Natural killer cell (primary cell): ENCODE data around the gene PPP1R15B. TPM values are rescaled to one million over a fixed set of nuclear protein-coding genes. Genes with fewer than 3 reads are reported as not detected.

Experiments used
- ATAC-seq, 3 donors: fragments of 150-1000 bp in 2 of 3; fragments of 200-7000 bp in 1 of 3; cut with Tn5 transposase; 1 replicate in 1 of 3; 2 replicates in 2 of 3; pipeline ENCODE4 v1.10.0; 2021; ENCODE audit warnings: mild to moderate bottlenecking in 2 of 3, moderate library complexity in 2 of 3
- DNase-seq, 2 donors: peaks; one replicate each; pipeline versions ENCODE4 v3.0.0 to v3.0.0-alpha.2; 2013 to 2021; ENCODE audit warnings: mixed read lengths in 1 of 2
- H3K27ac ChIP-seq: one replicate; pipeline ENCODE4 v1.5.1; 2013; ENCODE audit warnings: mild to moderate bottlenecking, low read length
- H3K27me3 ChIP-seq: one replicate; pipeline ENCODE4 v1.6.1; 2013; ENCODE audit warnings: low read length; ENCODE audit not compliant: control insufficient read depth, insufficient read depth
- H3K36me3 ChIP-seq: one replicate; pipeline ENCODE4 v1.6.1; 2013; ENCODE audit warnings: low read length; ENCODE audit not compliant: control insufficient read depth, insufficient read depth
- H3K4me1 ChIP-seq: one replicate; pipeline ENCODE4 v1.6.1; 2013; ENCODE audit warnings: low read length; ENCODE audit not compliant: control insufficient read depth, insufficient read depth
- H3K4me3 ChIP-seq: one replicate; pipeline ENCODE4 v1.5.1; 2013; ENCODE audit warnings: low read length
- H3K9me3 ChIP-seq: one replicate; pipeline ENCODE4 v1.6.1; 2013; ENCODE audit warnings: low read length; ENCODE audit not compliant: control insufficient read depth, insufficient read depth
- H3K27ac Mint-ChIP-seq, 2 donors: one replicate each; pipeline ENCODE4 v1.8.0; 2022; ENCODE audit warnings: mild to moderate bottlenecking in 2 of 2, mixed read lengths in 2 of 2, moderate library complexity in 1 of 2
- H3K27me3 Mint-ChIP-seq, 2 donors: one replicate each; pipeline ENCODE4 v1.8.0; 2022; ENCODE audit warnings: low read depth in 2 of 2, mixed read lengths in 2 of 2
- H3K36me3 Mint-ChIP-seq: one replicate; pipeline ENCODE4 v1.8.0; 2022; ENCODE audit warnings: mixed read lengths
- H3K4me1 Mint-ChIP-seq, 2 donors: one replicate each; pipeline ENCODE4 v1.8.0; 2022; ENCODE audit warnings: mixed read lengths in 2 of 2
- H3K4me3 Mint-ChIP-seq: one replicate; pipeline ENCODE4 v1.8.0; 2022; ENCODE audit warnings: mild to moderate bottlenecking, moderate library complexity, mixed read lengths
- H3K9me3 Mint-ChIP-seq, 2 donors: one replicate each; pipeline ENCODE4 v1.8.0; 2022; ENCODE audit warnings: mixed read lengths in 2 of 2
- WGBS: methylation state at CpG from one replicate; pipeline ENCODE4 v1.1.7; 2013; ENCODE audit warnings: missing lambda C conversion rate; ENCODE audit not compliant: insufficient coverage; 5-methylcytosine and 5-hydroxymethylcytosine counted together
- intact Hi-C: fragments of 100-400 bp; cut with micrococcal nuclease; formaldehyde crosslinking; loops from one replicate; pipeline ENCODE4 v1.14.2; 2022
- total RNA-seq, 4 donors: library from RNA; stranded (reverse); fragments of 120-200 nt in 1 of 4; gene quantifications; one replicate each; pipeline versions ENCODE4 v1.2.3 to v1.2.4, GENCODE V29; 2013 to 2022
- TF ChIP-seq, protein P1 (sequence below): fragments of 200-600 bp; IDR thresholded peaks from one replicate; pipeline ENCODE4 v1.8.0; 2022; ENCODE audit warnings: antibody characterized with exemption

PPP1R15B gene
- total RNA-seq, 3 donors from 2014 or later (not counting 1 experiment from before 2014, with no cell fraction given): 174 to 236 (median 222) TPM

DNA sequence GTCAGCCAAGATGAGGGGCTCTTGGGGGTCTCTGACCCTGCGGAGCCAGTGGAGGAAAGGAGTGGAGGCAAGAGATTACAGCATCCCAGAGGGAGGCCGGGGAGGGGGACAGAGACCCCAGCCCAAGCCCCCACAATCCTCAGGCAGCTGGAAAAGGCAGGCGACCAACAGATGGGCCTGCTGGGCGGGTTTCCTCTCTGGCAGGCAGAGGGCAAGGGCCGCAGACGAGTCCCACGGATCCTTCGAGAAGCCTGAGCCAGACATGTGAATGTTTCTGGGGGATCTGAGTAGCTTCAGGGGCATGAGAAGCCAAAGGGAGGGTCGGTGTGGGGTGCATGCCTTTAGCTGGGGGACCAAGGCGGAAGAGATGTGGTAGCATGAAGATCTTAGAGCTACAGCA is 49.8 kb downstream of the PPP1R15B start:
- no peaks in the 10 kb centered on the region for H3K9me3 ChIP-seq
- ATAC-seq: no peak
- TF ChIP-seq, protein P1, sequence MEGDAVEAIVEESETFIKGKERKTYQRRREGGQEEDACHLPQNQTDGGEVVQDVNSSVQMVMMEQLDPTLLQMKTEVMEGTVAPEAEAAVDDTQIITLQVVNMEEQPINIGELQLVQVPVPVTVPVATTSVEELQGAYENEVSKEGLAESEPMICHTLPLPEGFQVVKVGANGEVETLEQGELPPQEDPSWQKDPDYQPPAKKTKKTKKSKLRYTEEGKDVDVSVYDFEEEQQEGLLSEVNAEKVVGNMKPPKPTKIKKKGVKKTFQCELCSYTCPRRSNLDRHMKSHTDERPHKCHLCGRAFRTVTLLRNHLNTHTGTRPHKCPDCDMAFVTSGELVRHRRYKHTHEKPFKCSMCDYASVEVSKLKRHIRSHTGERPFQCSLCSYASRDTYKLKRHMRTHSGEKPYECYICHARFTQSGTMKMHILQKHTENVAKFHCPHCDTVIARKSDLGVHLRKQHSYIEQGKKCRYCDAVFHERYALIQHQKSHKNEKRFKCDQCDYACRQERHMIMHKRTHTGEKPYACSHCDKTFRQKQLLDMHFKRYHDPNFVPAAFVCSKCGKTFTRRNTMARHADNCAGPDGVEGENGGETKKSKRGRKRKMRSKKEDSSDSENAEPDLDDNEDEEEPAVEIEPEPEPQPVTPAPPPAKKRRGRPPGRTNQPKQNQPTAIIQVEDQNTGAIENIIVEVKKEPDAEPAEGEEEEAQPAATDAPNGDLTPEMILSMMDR: no peak
- H3K27me3 ChIP-seq: peaks cover 3% of the 10 kb centered on the region
- intact Hi-C loops: no loop called here
- no peak overlapping the region for H3K27ac ChIP-seq
- 86% methylated on average over 10 of the region's 10 CpGs for WGBS
- peaks cover 5 to 10% of the 10 kb centered on the region in 2 donors for H3K27me3 Mint-ChIP-seq
- H3K4me1 Mint-ChIP-seq: peaks cover 8 to 13% of the 10 kb centered on the region in 2 donors
- H3K9me3 Mint-ChIP-seq: no peaks in the 10 kb centered on the region
- no peak overlapping the region for H3K27ac Mint-ChIP-seq
- no peak overlapping the region for H3K4me3 Mint-ChIP-seq
- no peak overlapping the region for H3K4me3 ChIP-seq
- H3K36me3 ChIP-seq: no peaks in the 10 kb centered on the region
- no peak for DNase-seq
- H3K4me1 ChIP-seq: peaks cover 14% of the 10 kb centered on the region
- no peaks in the 10 kb centered on the region for H3K36me3 Mint-ChIP-seq

DNA sequence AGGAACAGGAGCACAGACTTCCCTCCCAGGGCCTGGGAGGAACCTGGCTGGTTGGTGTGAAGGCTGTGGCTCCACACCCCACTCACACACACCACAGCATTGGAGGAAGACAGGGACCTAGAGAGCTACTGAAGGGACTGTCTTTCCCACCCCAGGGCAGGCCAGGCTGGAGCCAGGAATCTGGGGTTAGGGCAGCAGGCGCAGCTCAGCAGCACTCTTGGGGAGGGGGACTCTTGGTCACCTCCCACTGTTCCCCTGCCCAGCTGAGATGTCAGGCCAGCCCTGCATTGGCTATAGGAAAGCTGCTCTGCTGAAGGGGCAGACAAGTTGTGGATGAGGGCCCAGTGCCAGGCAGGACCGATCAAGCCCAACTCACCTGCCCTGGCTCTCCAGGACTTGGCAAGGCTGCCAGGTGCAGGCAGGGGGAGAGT is 50.3 kb downstream of the PPP1R15B start:
- Mint-ChIP-seq H3K4me3 (no peak overlapping the region), H3K4me1 (peaks cover 8 to 13% of the 10 kb centered on the region in 2 donors), H3K36me3 (no peaks in the 10 kb centered on the region), H3K9me3 (no peaks in the 10 kb centered on the region), H3K27ac (no peak overlapping the region), H3K27me3 (peaks cover 5 to 10% of the 10 kb centered on the region in 2 donors)
- Histone ChIP-seq H3K27ac (no peak overlapping the region), H3K4me3 (no peak overlapping the region), H3K9me3 (no peaks in the 10 kb centered on the region), H3K27me3 (peaks cover 3% of the 10 kb centered on the region), H3K36me3 (no peaks in the 10 kb centered on the region), H3K4me1 (peaks cover 14% of the 10 kb centered on the region)
- no peak for ATAC-seq
- TF ChIP-seq, protein P1: no peak
- no peak for DNase-seq
- 63% methylated on average over 2 of the region's 2 CpGs for WGBS
- intact Hi-C loops: no loop called here

DNA sequence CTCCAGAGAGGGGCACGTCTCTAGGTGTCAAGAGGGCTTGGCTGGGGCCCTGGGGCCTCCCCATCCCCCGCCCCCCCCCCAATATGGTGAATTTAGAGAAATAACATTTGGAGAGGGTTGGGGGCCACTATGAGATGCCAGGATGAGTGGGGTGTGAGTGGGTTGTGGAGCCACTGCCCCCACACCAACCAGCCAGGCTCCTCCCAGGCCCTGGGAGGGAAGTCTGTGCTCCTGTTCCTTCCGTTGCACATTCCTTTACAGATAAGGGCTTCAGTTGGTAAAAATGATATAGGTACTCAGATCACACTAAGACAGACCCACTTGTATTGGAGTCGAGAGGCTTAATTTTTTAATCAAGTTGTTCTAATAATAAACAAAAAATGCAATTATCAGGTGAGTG is 51.3 kb downstream of the PPP1R15B start:
- H3K9me3 ChIP-seq: no peaks in the 10 kb centered on the region
- no peaks in the 10 kb centered on the region for H3K9me3 Mint-ChIP-seq
- no peak for DNase-seq
- no peaks in the 10 kb centered on the region for H3K36me3 ChIP-seq
- no peak overlapping the region for H3K4me3 ChIP-seq
- peaks cover 14% of the 10 kb centered on the region for H3K4me1 ChIP-seq
- peaks cover 5 to 10% of the 10 kb centered on the region in 2 donors for H3K27me3 Mint-ChIP-seq
- no peak overlapping the region for H3K27ac Mint-ChIP-seq
- intact Hi-C loops: no loop called here
- no peak for ATAC-seq
- WGBS: no CpG with 5 or more reads among the region's 4 CpGs
- no peak overlapping the region for H3K27ac ChIP-seq
- H3K4me1 Mint-ChIP-seq: peaks cover 8 to 13% of the 10 kb centered on the region in 2 donors
- TF ChIP-seq, protein P1: no peak
- H3K36me3 Mint-ChIP-seq: no peaks in the 10 kb centered on the region
- peaks cover 3% of the 10 kb centered on the region for H3K27me3 ChIP-seq
- no peak overlapping the region for H3K4me3 Mint-ChIP-seq
